ENCODE measurements around the gene PDXK.

PDXK gene

DNA sequence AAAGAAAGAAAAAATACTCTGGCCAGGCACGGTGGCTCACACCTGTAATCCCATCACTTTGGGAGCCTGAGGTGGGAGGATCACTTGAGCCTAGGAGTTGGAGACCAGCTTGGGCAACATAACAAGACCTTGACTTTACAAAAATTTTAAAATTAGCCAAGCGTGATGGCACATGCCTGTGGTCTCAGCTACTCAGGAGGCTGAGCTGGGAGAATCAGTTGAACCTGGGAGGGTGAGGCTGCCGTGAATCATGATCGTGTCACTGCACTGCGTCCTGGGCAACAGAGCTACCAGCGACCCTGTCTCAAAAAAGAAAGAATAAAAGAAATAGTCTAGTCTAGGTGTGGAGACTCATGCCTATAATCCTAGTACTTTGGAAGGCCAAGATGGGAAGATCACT is 37.3 kb upstream of the PDXK start:
- no peaks in the 10 kb centered on the region for H3K4me1 ChIP-seq
- H3K36me3 ChIP-seq: peaks cover 89% of the 10 kb centered on the region
- no peaks in the 10 kb centered on the region for H3K9me3 ChIP-seq

DNA sequence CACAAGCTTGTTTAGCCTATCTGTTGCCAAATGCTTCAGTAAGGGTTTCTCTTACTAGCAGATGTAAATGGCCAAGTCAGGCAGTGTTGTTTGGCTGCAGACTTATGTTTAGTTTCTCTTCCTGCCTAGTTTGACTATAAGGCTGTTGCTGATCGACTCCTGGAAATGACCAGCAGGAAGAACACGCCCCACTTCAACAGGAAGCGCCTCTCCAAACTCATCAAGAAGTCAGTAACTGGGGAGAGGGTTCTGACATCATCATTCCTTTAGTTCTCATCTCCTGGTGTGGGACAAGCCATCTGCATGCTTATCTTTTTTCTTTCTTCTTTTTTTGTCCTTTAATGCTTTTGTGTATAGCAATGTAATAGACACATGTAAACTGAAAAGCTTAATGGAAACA is 34.5 kb upstream of the PDXK start:
- Histone ChIP-seq H3K4me3 (ENCODE audit: low read depth, low read length) (no peak overlapping the region), H3K27me3 (no peaks in the 10 kb centered on the region), H3K9me3 (no peaks in the 10 kb centered on the region), H3K4me1 (no peaks in the 10 kb centered on the region), H3K36me3 (peaks cover 91% of the 10 kb centered on the region)
- TF ChIP-seq, protein P1, sequence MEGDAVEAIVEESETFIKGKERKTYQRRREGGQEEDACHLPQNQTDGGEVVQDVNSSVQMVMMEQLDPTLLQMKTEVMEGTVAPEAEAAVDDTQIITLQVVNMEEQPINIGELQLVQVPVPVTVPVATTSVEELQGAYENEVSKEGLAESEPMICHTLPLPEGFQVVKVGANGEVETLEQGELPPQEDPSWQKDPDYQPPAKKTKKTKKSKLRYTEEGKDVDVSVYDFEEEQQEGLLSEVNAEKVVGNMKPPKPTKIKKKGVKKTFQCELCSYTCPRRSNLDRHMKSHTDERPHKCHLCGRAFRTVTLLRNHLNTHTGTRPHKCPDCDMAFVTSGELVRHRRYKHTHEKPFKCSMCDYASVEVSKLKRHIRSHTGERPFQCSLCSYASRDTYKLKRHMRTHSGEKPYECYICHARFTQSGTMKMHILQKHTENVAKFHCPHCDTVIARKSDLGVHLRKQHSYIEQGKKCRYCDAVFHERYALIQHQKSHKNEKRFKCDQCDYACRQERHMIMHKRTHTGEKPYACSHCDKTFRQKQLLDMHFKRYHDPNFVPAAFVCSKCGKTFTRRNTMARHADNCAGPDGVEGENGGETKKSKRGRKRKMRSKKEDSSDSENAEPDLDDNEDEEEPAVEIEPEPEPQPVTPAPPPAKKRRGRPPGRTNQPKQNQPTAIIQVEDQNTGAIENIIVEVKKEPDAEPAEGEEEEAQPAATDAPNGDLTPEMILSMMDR (IDR thresholded peaks at IDR 0.05; ENCODE audit: low read depth, low read length): no peak
- no peak for DNase-seq

More for the DNA sequence above, 37.3 kb upstream of the PDXK start:
- no peak overlapping the region for H3K4me3 ChIP-seq (ENCODE audit: low read depth, low read length)
- TF ChIP-seq, protein P1 (IDR thresholded peaks at IDR 0.05; ENCODE audit: low read depth, low read length): no peak
- H3K27me3 ChIP-seq: no peaks in the 10 kb centered on the region
- no peak for DNase-seq

GRCh38 chr21:43686811-43687565 is 31.9 kb upstream of the PDXK start:
- no peak for DNase-seq
- H3K36me3 ChIP-seq: peaks cover 96% of the 10 kb centered on the region
- no peak overlapping the region for H3K4me3 ChIP-seq (ENCODE audit: low read depth, low read length)
- H3K4me1 ChIP-seq: no peaks in the 10 kb centered on the region
- H3K27me3 ChIP-seq: no peaks in the 10 kb centered on the region
- H3K9me3 ChIP-seq: no peaks in the 10 kb centered on the region
- TF ChIP-seq, protein P1 (IDR thresholded peaks at IDR 0.05; ENCODE audit: low read depth, low read length): no peak

- Histone ChIP-seq H3K4me1 (no peaks in the 10 kb centered on the region), H3K9me3 (no peaks in the 10 kb centered on the region), H3K27me3 (no peaks in the 10 kb centered on the region), H3K4me3 (ENCODE audit: low read depth, low read length) (no peak overlapping the region), H3K36me3 (peaks cover 96% of the 10 kb centered on the region)
- DNase-seq: no peak
- TF ChIP-seq, protein P1 (IDR thresholded peaks at IDR 0.05; ENCODE audit: low read depth, low read length): no peak
Measured at GRCh38 chr21:43687566-43688399, 31.1 kb upstream of the PDXK start.

DNA sequence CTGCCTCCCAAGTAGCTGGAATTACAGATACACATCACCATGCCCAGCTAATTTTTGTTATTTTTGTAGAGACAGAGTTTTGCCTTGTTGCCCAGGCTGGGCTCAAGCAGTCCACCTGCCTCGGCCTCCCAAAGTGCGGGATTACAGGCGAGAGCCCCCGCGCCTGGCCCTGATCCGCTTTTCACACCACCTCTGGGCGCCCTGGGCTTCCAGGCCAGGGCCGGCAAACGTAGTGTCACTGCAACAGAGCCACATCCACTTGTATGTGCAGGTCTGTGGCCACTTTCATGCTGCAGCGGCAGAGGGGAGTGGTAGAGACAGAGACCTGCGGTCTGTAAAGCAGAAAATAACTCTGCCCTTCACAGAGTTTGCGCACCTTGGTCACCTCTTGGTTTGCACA is 30.0 kb upstream of the PDXK start:
- Histone ChIP-seq H3K4me1 (no peaks in the 10 kb centered on the region), H3K4me3 (ENCODE audit: low read depth, low read length) (no peak overlapping the region), H3K9me3 (no peaks in the 10 kb centered on the region), H3K27me3 (no peaks in the 10 kb centered on the region), H3K36me3 (peaks cover 98% of the 10 kb centered on the region)
- DNase-seq: no peak
- TF ChIP-seq, protein P1 (IDR thresholded peaks at IDR 0.05; ENCODE audit: low read depth, low read length): no peak

Measured in BE2C (cell line).